Vagina (tissue), 2 donors: ENCODE data around the gene EHBP1. TPM values are rescaled to one million over a fixed set of nuclear protein-coding genes. Genes with fewer than 3 reads are reported as not detected.

Experiments used
- DNase-seq, 2 donors: peaks; one replicate each; pipeline ENCODE4 v3.0.0-alpha.2; 2017; ENCODE audit errors: extremely low spot score in 2 of 2
- H3K27ac ChIP-seq: fragments of 200-600 bp; sonication (generic); one replicate; pipeline ENCODE4 v1.5.1; 2019
- H3K27me3 ChIP-seq: fragments of 200-600 bp; sonication (generic); one replicate; pipeline ENCODE4 v1.5.1; 2019
- H3K36me3 ChIP-seq, 2 donors: fragments of 200-600 bp; sonication (generic); one replicate each; pipeline ENCODE4 v1.5.1; 2017 to 2019
- H3K4me1 ChIP-seq: fragments of 200-600 bp; sonication (generic); one replicate; pipeline ENCODE4 v1.5.1; 2019
- H3K4me3 ChIP-seq, 2 donors: fragments of 200-600 bp; sonication (generic); 1 replicate in 1 of 2; 2 replicates in 1 of 2; pipeline ENCODE4 v1.5.1; 2016 to 2019
- H3K9me3 ChIP-seq: fragments of 200-600 bp; sonication (generic); one replicate; pipeline ENCODE4 v1.5.1; 2019
- POLR2A ChIP-seq, 2 donors: fragments of 450-650 bp; IDR thresholded peaks; one replicate each; pipeline ENCODE4 v1.6.1; 2017; ENCODE audit warnings: antibody characterized with exemption in 2 of 2, mild to moderate bottlenecking in 2 of 2, moderate library complexity in 2 of 2
- POLR2AphosphoS5 ChIP-seq, 2 donors: sonication (generic); formaldehyde crosslinking; IDR thresholded peaks; one replicate each; pipeline ENCODE4 v1.9.0; 2017; ENCODE audit warnings: antibody characterized with exemption in 2 of 2, mild to moderate bottlenecking in 2 of 2, low read depth in 1 of 2; ENCODE audit not compliant: insufficient read depth in 1 of 2
- intact Hi-C: fragments of 100-400 bp; cut with DNase I; formaldehyde crosslinking; loops from one replicate; pipeline ENCODE4 v1.15.1; 2023
- total RNA-seq: library from RNA; depleted of rRNA; stranded (reverse); fragments of >200 nt; gene quantifications from one replicate; pipeline ENCODE4 v1.2.3, GENCODE V29; 2016
- TF ChIP-seq, protein P1 (sequence below), 3 experiments: fragments of 450-650 bp in 2 of 3; fragments of 200-600 bp in 1 of 3; sonication (generic) in 1 of 3; IDR thresholded peaks; one replicate each; pipeline ENCODE4 v1.5.1; 2017 to 2019; ENCODE audit warnings: antibody characterized with exemption in 3 of 3, mild to moderate bottlenecking in 2 of 3, moderate library complexity in 2 of 3

EHBP1 gene
- total RNA-seq, 1 donor from 2014 or later: 97.7 TPM

GRCh38 chr2:62913311-62913710 is 207.8 kb downstream of the EHBP1 start:
- H3K9me3 ChIP-seq: no peaks in the 10 kb centered on the region
- no peak for DNase-seq
- TF ChIP-seq POLR2AphosphoS5 (IDR thresholded peaks at IDR 0.05; ENCODE audit: insufficient read depth in 1 of 2, low read depth in 1 of 2) (no peak), POLR2A (IDR thresholded peaks at IDR 0.05) (no peak)
- TF ChIP-seq, protein P1, sequence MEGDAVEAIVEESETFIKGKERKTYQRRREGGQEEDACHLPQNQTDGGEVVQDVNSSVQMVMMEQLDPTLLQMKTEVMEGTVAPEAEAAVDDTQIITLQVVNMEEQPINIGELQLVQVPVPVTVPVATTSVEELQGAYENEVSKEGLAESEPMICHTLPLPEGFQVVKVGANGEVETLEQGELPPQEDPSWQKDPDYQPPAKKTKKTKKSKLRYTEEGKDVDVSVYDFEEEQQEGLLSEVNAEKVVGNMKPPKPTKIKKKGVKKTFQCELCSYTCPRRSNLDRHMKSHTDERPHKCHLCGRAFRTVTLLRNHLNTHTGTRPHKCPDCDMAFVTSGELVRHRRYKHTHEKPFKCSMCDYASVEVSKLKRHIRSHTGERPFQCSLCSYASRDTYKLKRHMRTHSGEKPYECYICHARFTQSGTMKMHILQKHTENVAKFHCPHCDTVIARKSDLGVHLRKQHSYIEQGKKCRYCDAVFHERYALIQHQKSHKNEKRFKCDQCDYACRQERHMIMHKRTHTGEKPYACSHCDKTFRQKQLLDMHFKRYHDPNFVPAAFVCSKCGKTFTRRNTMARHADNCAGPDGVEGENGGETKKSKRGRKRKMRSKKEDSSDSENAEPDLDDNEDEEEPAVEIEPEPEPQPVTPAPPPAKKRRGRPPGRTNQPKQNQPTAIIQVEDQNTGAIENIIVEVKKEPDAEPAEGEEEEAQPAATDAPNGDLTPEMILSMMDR (IDR thresholded peaks at IDR 0.05): no peak
- intact Hi-C loops: no loop called here
- H3K27me3 ChIP-seq: no peaks in the 10 kb centered on the region
- no peaks in the 10 kb centered on the region for H3K36me3 ChIP-seq
- no peak overlapping the region for H3K4me3 ChIP-seq
- H3K4me1 ChIP-seq: no peaks in the 10 kb centered on the region
- no peak overlapping the region for H3K27ac ChIP-seq

DNA sequence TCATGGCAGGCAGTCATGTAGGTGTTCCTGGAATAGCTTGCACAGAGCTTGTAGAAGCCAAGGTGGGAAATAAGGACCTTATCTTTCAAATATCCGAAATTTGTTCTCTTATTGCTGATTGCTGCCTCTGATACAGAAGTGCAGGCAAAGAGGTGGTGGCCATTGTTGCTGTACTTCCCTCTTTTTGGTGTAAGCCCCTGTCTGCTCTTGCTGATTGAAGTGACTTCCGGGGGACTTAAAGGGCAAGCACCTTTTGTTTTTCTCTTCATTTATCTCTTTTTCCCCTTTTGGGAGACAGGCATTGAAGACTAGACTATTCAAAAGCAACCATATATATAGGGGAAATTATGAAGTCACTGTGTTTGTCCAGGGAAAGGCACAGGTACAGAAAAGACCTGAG is 213.5 kb downstream of the EHBP1 start:
- H3K27me3 ChIP-seq: no peaks in the 10 kb centered on the region
- DNase-seq: no peak
- TF ChIP-seq POLR2AphosphoS5 (IDR thresholded peaks at IDR 0.05; ENCODE audit: insufficient read depth in 1 of 2, low read depth in 1 of 2): no peak
- TF ChIP-seq, protein P1 (IDR thresholded peaks at IDR 0.05): no peak
- TF ChIP-seq POLR2A (IDR thresholded peaks at IDR 0.05): no peak
- no peaks in the 10 kb centered on the region for H3K9me3 ChIP-seq
- intact Hi-C loops: no loop called here
- H3K4me1 ChIP-seq: no peaks in the 10 kb centered on the region
- H3K36me3 ChIP-seq: peaks cover 0 to 4% of the 10 kb centered on the region in 2 donors
- no peak overlapping the region for H3K4me3 ChIP-seq
- H3K27ac ChIP-seq: no peak overlapping the region

DNA sequence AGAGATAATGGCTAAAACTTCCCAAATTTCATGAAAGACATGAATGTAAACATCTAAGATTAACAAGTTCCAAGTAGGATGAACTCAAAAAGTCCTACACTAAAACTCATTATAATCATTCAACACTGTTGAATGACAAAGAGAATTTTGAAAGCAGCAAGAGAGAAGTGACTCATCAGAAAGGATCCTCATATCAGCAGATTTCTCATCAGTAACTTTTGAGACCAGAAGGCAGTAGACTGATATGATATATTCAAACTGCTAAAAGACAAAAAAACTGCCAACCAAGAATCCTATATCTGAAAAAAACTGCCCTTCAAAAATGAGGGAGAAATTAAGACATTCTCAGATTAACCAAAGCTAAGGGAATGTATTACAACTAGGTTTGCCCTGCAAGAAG is 214.6 kb downstream of the EHBP1 start:
- no peaks in the 10 kb centered on the region for H3K4me1 ChIP-seq
- no peak overlapping the region for H3K27ac ChIP-seq
- no peak for DNase-seq
- H3K4me3 ChIP-seq: no peak overlapping the region
- no peaks in the 10 kb centered on the region for H3K9me3 ChIP-seq
- peaks cover 0 to 4% of the 10 kb centered on the region in 2 donors for H3K36me3 ChIP-seq
- no peaks in the 10 kb centered on the region for H3K27me3 ChIP-seq
- TF ChIP-seq POLR2AphosphoS5 (IDR thresholded peaks at IDR 0.05; ENCODE audit: insufficient read depth in 1 of 2, low read depth in 1 of 2) (no peak), POLR2A (IDR thresholded peaks at IDR 0.05) (no peak)
- TF ChIP-seq, protein P1 (IDR thresholded peaks at IDR 0.05): no peak
- intact Hi-C loops: no loop called here

DNA sequence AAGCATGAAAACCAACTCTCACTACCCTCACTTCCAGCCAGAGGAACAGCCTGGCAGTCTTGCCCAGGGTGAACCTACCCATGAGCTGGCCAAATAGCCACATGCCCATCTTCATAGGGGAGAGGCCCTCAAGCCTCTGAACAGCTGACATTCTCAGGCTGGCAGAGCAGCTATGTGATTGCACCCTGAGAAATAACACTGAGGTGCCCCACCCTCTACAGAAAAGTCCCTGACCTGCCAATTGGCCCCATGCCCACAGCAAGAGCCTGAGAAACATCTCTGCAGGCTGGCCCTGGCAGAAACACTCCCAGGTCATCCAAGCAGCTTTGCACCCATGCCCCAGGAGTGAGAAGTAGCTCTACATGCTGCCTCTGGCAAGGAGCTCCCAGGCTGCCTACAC is 217.7 kb downstream of the EHBP1 start:
- TF ChIP-seq POLR2A (IDR thresholded peaks at IDR 0.05) (no peak), POLR2AphosphoS5 (IDR thresholded peaks at IDR 0.05; ENCODE audit: insufficient read depth in 1 of 2, low read depth in 1 of 2) (no peak)
- TF ChIP-seq, protein P1 (IDR thresholded peaks at IDR 0.05): no peak
- Histone ChIP-seq H3K27me3 (no peaks in the 10 kb centered on the region), H3K9me3 (no peaks in the 10 kb centered on the region), H3K36me3 (peaks cover 0 to 4% of the 10 kb centered on the region in 2 donors), H3K27ac (no peak overlapping the region), H3K4me3 (no peak overlapping the region), H3K4me1 (no peaks in the 10 kb centered on the region)
- intact Hi-C loops: no loop called here
- no peak for DNase-seq

GRCh38 chr2:62923881-62924280 is 218.4 kb downstream of the EHBP1 start:
- Histone ChIP-seq H3K9me3 (no peaks in the 10 kb centered on the region), H3K36me3 (peaks cover 0 to 4% of the 10 kb centered on the region in 2 donors), H3K27ac (no peak overlapping the region), H3K27me3 (no peaks in the 10 kb centered on the region), H3K4me3 (no peak overlapping the region), H3K4me1 (no peaks in the 10 kb centered on the region)
- no peak for DNase-seq
- intact Hi-C loops: no loop called here
- TF ChIP-seq POLR2AphosphoS5 (IDR thresholded peaks at IDR 0.05; ENCODE audit: insufficient read depth in 1 of 2, low read depth in 1 of 2): no peak
- TF ChIP-seq, protein P1 (IDR thresholded peaks at IDR 0.05): no peak
- no peak for TF ChIP-seq POLR2A (IDR thresholded peaks at IDR 0.05)
